Measurements from ENCODE around the gene GNGT2.
A peak's percentile ranks its signal among the peaks of the same experiment; 100 is the strongest.

Gene GNGT2

GRCh38 chr17:49195751-49196150 is 14.6 kb downstream of the GNGT2 start:
- Histone ChIP-seq H3K4me3 (ENCODE audit: low read depth, low read length) (no peak overlapping the region), H3K4me1 (no peaks in the 10 kb centered on the region), H3K27me3 (peaks cover 5% of the 10 kb centered on the region; the same call in 1 of the 2 replicates), H3K9me3 (no peaks in the 10 kb centered on the region), H3K36me3 (no peaks in the 10 kb centered on the region)
- no peak for DNase-seq
- no peak for TF ChIP-seq CTCF (IDR thresholded peaks at IDR 0.05; ENCODE audit: low read depth, low read length)

GRCh38 chr17:49194297-49194607 is 16.1 kb downstream of the GNGT2 start:
- DNase-seq: no peak

GRCh38 chr17:49193513-49194296 is 16.7 kb downstream of the GNGT2 start:
- Histone ChIP-seq H3K4me3 (ENCODE audit: low read depth, low read length) (peak overlapping the region; percentile 80), H3K27me3 (no peaks in the 10 kb centered on the region), H3K36me3 (no peaks in the 10 kb centered on the region), H3K4me1 (no peaks in the 10 kb centered on the region), H3K9me3 (no peaks in the 10 kb centered on the region)
- no peak for TF ChIP-seq CTCF (IDR thresholded peaks at IDR 0.05; ENCODE audit: low read depth, low read length)
- DNase-seq: peak; percentile 49

More at GRCh38 chr17:49194297-49194607, 16.1 kb downstream of the GNGT2 start:
- H3K4me1 ChIP-seq: no peaks in the 10 kb centered on the region
- H3K27me3 ChIP-seq: no peaks in the 10 kb centered on the region
- no peaks in the 10 kb centered on the region for H3K9me3 ChIP-seq
- TF ChIP-seq CTCF (IDR thresholded peaks at IDR 0.05; ENCODE audit: low read depth, low read length): no peak
- H3K36me3 ChIP-seq: no peaks in the 10 kb centered on the region
- peak overlapping the region; percentile 80 for H3K4me3 ChIP-seq (ENCODE audit: low read depth, low read length)

GRCh38 chr17:49191917-49192741 is 18.2 kb downstream of the GNGT2 start:
- Histone ChIP-seq H3K4me3 (ENCODE audit: low read depth, low read length) (peak overlapping the region; percentile 80), H3K36me3 (no peaks in the 10 kb centered on the region), H3K9me3 (no peaks in the 10 kb centered on the region), H3K4me1 (no peaks in the 10 kb centered on the region), H3K27me3 (no peaks in the 10 kb centered on the region)
- peak; percentile 90 for DNase-seq
- peak; percentile 28; the same call in 1 of the 2 replicates for TF ChIP-seq CTCF (IDR thresholded peaks at IDR 0.05; ENCODE audit: low read depth, low read length)

GRCh38 chr17:49191409-49191916 is 18.9 kb downstream of the GNGT2 start:
- Histone ChIP-seq H3K4me3 (ENCODE audit: low read depth, low read length) (peak overlapping the region; percentile 80), H3K36me3 (no peaks in the 10 kb centered on the region), H3K27me3 (no peaks in the 10 kb centered on the region), H3K4me1 (no peaks in the 10 kb centered on the region), H3K9me3 (no peaks in the 10 kb centered on the region; the same call in 1 of the 2 replicates)
- DNase-seq: no peak
- no peak for TF ChIP-seq CTCF (IDR thresholded peaks at IDR 0.05; ENCODE audit: low read depth, low read length)
